GM19328 (cell line): ENCODE data around the gene INO80.
"Not testable (repeated sequence)": the region's sequence is repeated elsewhere in the genome, so short reads cannot be mapped to it uniquely, and the experiment has no call there.

Source experiments
- ATAC-seq: cut with Tn5 transposase; IDR thresholded peaks from one replicate; pipeline ENCODE4 v1.9.1; 2021; ENCODE audit warnings: mild to moderate bottlenecking, moderate library complexity; ENCODE audit not compliant: unreplicated experiment

INO80 gene

GRCh38 chr15:40969363-40969762, 146.7 kb downstream of the INO80 start:
- no peak for ATAC-seq

GRCh38 chr15:40968290-40969085, 147.6 kb downstream of the INO80 start:
- ATAC-seq = no peak

- no peak for ATAC-seq
Measured at GRCh38 chr15:40964634-40965033, 151.4 kb downstream of the INO80 start.

- no peak for ATAC-seq
Measured at GRCh38 chr15:40964006-40964405, 152.1 kb downstream of the INO80 start.

GRCh38 chr15:40963201-40963600, 152.9 kb downstream of the INO80 start:
- ATAC-seq = no peak

- ATAC-seq = not testable (repeated sequence)
Measured at GRCh38 chr15:40962317-40962716, 153.8 kb downstream of the INO80 start.

- ATAC-seq = not testable (repeated sequence)
Measured at GRCh38 chr15:40961740-40962139, 154.3 kb downstream of the INO80 start.

- no peak for ATAC-seq
Measured at GRCh38 chr15:40960925-40961324, 155.2 kb downstream of the INO80 start.

- ATAC-seq = no peak
Measured at GRCh38 chr15:40960151-40960885, 155.8 kb downstream of the INO80 start.

GRCh38 chr15:40959331-40960141, 156.5 kb downstream of the INO80 start:
- no peak for ATAC-seq

- no peak for ATAC-seq
Measured at GRCh38 chr15:40958723-40959122, 157.4 kb downstream of the INO80 start.

- ATAC-seq = no peak
Measured at GRCh38 chr15:40958146-40958545, 157.9 kb downstream of the INO80 start.

GRCh38 chr15:40957581-40958051, 158.5 kb downstream of the INO80 start:
- no peak for ATAC-seq

GRCh38 chr15:40957041-40957555, 159.0 kb downstream of the INO80 start:
- no peak for ATAC-seq

- ATAC-seq = no peak
Measured at GRCh38 chr15:40956541-40956982, 159.5 kb downstream of the INO80 start.

- ATAC-seq = no peak
Measured at GRCh38 chr15:40955930-40956540, 160.0 kb downstream of the INO80 start.

GRCh38 chr15:40955141-40955903, 160.8 kb downstream of the INO80 start:
- no peak for ATAC-seq

- not testable (repeated sequence) for ATAC-seq
Measured at GRCh38 chr15:40954158-40954848, 161.8 kb downstream of the INO80 start.

GRCh38 chr15:40953713-40954074, 162.4 kb downstream of the INO80 start:
- ATAC-seq = no peak
